ENCODE results near the gene NEK10. TPM values are rescaled to one million over a fixed set of nuclear protein-coding genes. Genes with fewer than 3 reads are reported as not detected.

NEK10 gene
- total RNA-seq, 1 experiment from 2014 or later, result 1.2 TPM

DNA sequence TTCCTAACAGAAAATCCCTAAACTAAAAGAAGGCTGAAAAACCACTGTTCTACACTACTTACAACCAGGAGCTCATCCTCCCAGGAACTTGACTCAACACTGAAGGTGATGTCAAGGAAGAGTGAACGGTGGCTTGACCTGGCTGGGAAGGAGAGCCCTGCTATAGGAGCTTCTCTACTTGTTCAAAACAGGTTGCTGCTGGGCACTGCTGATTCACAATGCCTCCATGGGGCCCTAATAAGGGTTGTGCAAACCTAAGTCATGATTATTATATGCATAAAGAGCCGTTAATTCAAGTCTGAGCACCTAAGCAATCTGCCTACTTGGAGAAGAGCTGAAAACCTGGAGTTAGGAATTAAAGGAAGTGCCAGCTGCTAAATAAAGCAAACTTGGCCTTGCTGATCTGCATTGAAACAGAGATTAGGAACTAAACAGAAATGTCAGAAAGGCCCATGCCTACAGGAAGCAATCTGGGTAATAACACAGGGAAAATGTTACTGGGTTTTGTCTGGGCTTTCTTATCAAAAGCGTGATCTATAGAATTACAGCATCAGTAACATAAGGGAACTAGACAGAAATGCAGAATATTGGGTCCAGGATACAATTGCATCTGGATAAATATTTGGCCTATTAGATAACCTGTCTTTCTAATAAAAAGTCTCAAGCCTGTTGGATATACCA, 243.2 kb downstream of the NEK10 start:
- H3K36me3 ChIP-seq (ENCODE audit: control insufficient read depth in 1 of 2, insufficient read depth in 2 of 2, low read length in 2 of 2), result no peaks in the 10 kb centered on the region
- H3K4me3 ChIP-seq (replicated peaks in 1 of 2; ENCODE audit: low read depth in 1 of 2, low read length in 2 of 2), result no peak overlapping the region
- H2AFZ ChIP-seq (ENCODE audit: low read depth, low read length, poor library complexity, severe bottlenecking), result no peak overlapping the region
- H4K20me1 ChIP-seq (ENCODE audit: insufficient read depth), result no peaks in the 10 kb centered on the region
- H3K9me2 ChIP-seq (ENCODE audit: insufficient read depth), result no peaks in the 10 kb centered on the region
- no TSS peak for BruUV-seq (replicated peaks)
- H3K79me2 ChIP-seq (ENCODE audit: insufficient read depth, low read length), result no peaks in the 10 kb centered on the region
- no peak overlapping the region for H3K9ac ChIP-seq (ENCODE audit: low read length)
- no peak overlapping the region for H3K27ac ChIP-seq (ENCODE audit: low read depth, low read length)
- H3K27me3 ChIP-seq (ENCODE audit: insufficient read depth, low read length), result no peaks in the 10 kb centered on the region
- H3K9me3 ChIP-seq (ENCODE audit: control insufficient read depth in 1 of 2, insufficient read depth in 1 of 2, low read depth in 1 of 2, low read length in 2 of 2), result no peaks in the 10 kb centered on the region
- no peak for DNase-seq (ENCODE audit: low read depth, low spot score)
- no peaks in the 10 kb centered on the region for H3K4me1 ChIP-seq (ENCODE audit: control insufficient read depth in 1 of 2, insufficient read depth in 2 of 2, low read length in 2 of 2)
- no peak overlapping the region for H3K4me2 ChIP-seq (ENCODE audit: low read length)
- no peak for ATAC-seq
- intact Hi-C loops (cut with micrococcal nuclease), result no loop called here
- ChIA-PET CTCF (no interaction called here), POLR2A (no interaction called here), RAD21 (ENCODE audit: low non-redundant PET in 1 of 2, low total read pairs in 2 of 2, uncharacterized antibody in 2 of 2, unreplicated experiment in 2 of 2) (no interaction called here)
- TF ChIP-seq, protein P1, sequence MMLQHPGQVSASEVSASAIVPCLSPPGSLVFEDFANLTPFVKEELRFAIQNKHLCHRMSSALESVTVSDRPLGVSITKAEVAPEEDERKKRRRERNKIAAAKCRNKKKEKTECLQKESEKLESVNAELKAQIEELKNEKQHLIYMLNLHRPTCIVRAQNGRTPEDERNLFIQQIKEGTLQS (IDR thresholded peaks at IDR 0.05), result no peak
- TF ChIP-seq, protein P2, sequence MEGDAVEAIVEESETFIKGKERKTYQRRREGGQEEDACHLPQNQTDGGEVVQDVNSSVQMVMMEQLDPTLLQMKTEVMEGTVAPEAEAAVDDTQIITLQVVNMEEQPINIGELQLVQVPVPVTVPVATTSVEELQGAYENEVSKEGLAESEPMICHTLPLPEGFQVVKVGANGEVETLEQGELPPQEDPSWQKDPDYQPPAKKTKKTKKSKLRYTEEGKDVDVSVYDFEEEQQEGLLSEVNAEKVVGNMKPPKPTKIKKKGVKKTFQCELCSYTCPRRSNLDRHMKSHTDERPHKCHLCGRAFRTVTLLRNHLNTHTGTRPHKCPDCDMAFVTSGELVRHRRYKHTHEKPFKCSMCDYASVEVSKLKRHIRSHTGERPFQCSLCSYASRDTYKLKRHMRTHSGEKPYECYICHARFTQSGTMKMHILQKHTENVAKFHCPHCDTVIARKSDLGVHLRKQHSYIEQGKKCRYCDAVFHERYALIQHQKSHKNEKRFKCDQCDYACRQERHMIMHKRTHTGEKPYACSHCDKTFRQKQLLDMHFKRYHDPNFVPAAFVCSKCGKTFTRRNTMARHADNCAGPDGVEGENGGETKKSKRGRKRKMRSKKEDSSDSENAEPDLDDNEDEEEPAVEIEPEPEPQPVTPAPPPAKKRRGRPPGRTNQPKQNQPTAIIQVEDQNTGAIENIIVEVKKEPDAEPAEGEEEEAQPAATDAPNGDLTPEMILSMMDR (IDR thresholded peaks at IDR 0.05 in 2 of 3, conservative IDR thresholded peaks at IDR 0.05 in 1 of 3; ENCODE audit: borderline replicate concordance in 1 of 3, insufficient read depth in 1 of 3, low read depth in 2 of 3, low read length in 2 of 3), result no peak

DNA sequence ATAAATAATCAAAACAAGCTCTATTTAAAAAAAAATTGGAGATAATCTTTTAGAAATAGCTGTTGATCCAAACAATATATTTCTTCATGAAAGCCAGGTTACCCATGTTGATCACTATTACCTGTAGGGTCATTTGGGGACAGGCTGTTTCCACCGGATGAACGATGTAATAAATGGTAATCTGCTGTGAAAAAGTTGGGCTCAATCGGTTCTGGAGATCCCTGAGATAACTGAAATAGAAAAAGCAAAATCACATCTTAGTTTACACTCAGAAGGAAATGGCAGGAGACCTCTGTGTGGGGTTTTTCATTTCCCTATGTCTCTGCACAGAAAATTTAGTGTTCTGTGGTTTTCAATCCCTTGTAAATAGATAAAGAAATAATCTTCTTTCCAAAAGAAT, 249.5 kb downstream of the NEK10 start:
- Histone ChIP-seq H3K9me3 (ENCODE audit: control insufficient read depth in 1 of 2, insufficient read depth in 1 of 2, low read depth in 1 of 2, low read length in 2 of 2) (no peaks in the 10 kb centered on the region), H3K27me3 (ENCODE audit: insufficient read depth, low read length) (no peaks in the 10 kb centered on the region), H3K9me2 (ENCODE audit: insufficient read depth) (no peaks in the 10 kb centered on the region), H3K4me1 (ENCODE audit: control insufficient read depth in 1 of 2, insufficient read depth in 2 of 2, low read length in 2 of 2) (no peaks in the 10 kb centered on the region), H3K27ac (ENCODE audit: low read depth, low read length) (no peak overlapping the region), H3K79me2 (ENCODE audit: insufficient read depth, low read length) (no peaks in the 10 kb centered on the region), H3K4me2 (ENCODE audit: low read length) (no peak overlapping the region), H3K4me3 (replicated peaks in 1 of 2; ENCODE audit: low read depth in 1 of 2, low read length in 2 of 2) (no peak overlapping the region), H3K9ac (ENCODE audit: low read length) (no peak overlapping the region), H2AFZ (ENCODE audit: low read depth, low read length, poor library complexity, severe bottlenecking) (no peak overlapping the region), H4K20me1 (ENCODE audit: insufficient read depth) (no peaks in the 10 kb centered on the region), H3K36me3 (ENCODE audit: control insufficient read depth in 1 of 2, insufficient read depth in 2 of 2, low read length in 2 of 2) (no peaks in the 10 kb centered on the region)
- BruUV-seq (replicated peaks), result no TSS peak
- ChIA-PET RAD21 (ENCODE audit: low non-redundant PET in 1 of 2, low total read pairs in 2 of 2, uncharacterized antibody in 2 of 2, unreplicated experiment in 2 of 2) (no interaction called here), POLR2A (no interaction called here), CTCF (no interaction called here)
- ATAC-seq (no peak), DNase-seq (ENCODE audit: low read depth, low spot score) (no peak)
- intact Hi-C loops (cut with micrococcal nuclease), result no loop called here
- no peak for TF ChIP-seq YY1 (IDR thresholded peaks at IDR 0.05; ENCODE audit: extremely low read depth, insufficient replicate concordance, low read depth, low read length)
- no peak for TF ChIP-seq EZH2phosphoT487 (IDR thresholded peaks at IDR 0.05; ENCODE audit: borderline replicate concordance)
- TF ChIP-seq, protein P3, sequence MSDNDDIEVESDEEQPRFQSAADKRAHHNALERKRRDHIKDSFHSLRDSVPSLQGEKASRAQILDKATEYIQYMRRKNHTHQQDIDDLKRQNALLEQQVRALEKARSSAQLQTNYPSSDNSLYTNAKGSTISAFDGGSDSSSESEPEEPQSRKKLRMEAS (IDR thresholded peaks at IDR 0.05), result no peak
- no peak for TF ChIP-seq EZH2 (IDR thresholded peaks at IDR 0.05)
- TF ChIP-seq TCF7L2 (IDR thresholded peaks at IDR 0.05; ENCODE audit: borderline replicate concordance, extremely low read depth, insufficient read depth, insufficient read length), result no peak
- TF ChIP-seq, protein P4, sequence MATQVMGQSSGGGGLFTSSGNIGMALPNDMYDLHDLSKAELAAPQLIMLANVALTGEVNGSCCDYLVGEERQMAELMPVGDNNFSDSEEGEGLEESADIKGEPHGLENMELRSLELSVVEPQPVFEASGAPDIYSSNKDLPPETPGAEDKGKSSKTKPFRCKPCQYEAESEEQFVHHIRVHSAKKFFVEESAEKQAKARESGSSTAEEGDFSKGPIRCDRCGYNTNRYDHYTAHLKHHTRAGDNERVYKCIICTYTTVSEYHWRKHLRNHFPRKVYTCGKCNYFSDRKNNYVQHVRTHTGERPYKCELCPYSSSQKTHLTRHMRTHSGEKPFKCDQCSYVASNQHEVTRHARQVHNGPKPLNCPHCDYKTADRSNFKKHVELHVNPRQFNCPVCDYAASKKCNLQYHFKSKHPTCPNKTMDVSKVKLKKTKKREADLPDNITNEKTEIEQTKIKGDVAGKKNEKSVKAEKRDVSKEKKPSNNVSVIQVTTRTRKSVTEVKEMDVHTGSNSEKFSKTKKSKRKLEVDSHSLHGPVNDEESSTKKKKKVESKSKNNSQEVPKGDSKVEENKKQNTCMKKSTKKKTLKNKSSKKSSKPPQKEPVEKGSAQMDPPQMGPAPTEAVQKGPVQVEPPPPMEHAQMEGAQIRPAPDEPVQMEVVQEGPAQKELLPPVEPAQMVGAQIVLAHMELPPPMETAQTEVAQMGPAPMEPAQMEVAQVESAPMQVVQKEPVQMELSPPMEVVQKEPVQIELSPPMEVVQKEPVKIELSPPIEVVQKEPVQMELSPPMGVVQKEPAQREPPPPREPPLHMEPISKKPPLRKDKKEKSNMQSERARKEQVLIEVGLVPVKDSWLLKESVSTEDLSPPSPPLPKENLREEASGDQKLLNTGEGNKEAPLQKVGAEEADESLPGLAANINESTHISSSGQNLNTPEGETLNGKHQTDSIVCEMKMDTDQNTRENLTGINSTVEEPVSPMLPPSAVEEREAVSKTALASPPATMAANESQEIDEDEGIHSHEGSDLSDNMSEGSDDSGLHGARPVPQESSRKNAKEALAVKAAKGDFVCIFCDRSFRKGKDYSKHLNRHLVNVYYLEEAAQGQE (IDR thresholded peaks at IDR 0.05; ENCODE audit: low read depth), result no peak
- TF ChIP-seq, protein P2 (IDR thresholded peaks at IDR 0.05 in 2 of 3, conservative IDR thresholded peaks at IDR 0.05 in 1 of 3; ENCODE audit: borderline replicate concordance in 1 of 3, insufficient read depth in 1 of 3, low read depth in 2 of 3, low read length in 2 of 3), result no peak
- TF ChIP-seq CBX3 (IDR thresholded peaks at IDR 0.05; ENCODE audit: low read depth), result no peak
